AG10803 (cell line): Measurements from ENCODE around the gene TMEM109.

Source experiments
- DNase-seq: peaks from one replicate; pipeline ENCODE4 v3.0.0; 2010; ENCODE audit warnings: low read depth
- H3K4me3 ChIP-seq: 2 replicates; pipeline ENCODE4 v1.5.1; 2011; ENCODE audit warnings: mild to moderate bottlenecking, low read length, control low read depth
- TF ChIP-seq, protein P1 (sequence below): conservative IDR thresholded peaks from 2 replicates; pipeline ENCODE4 v1.5.1; 2011; ENCODE audit warnings: mild to moderate bottlenecking, low read length, control low read depth, inconsistent platforms

Gene TMEM109

DNA sequence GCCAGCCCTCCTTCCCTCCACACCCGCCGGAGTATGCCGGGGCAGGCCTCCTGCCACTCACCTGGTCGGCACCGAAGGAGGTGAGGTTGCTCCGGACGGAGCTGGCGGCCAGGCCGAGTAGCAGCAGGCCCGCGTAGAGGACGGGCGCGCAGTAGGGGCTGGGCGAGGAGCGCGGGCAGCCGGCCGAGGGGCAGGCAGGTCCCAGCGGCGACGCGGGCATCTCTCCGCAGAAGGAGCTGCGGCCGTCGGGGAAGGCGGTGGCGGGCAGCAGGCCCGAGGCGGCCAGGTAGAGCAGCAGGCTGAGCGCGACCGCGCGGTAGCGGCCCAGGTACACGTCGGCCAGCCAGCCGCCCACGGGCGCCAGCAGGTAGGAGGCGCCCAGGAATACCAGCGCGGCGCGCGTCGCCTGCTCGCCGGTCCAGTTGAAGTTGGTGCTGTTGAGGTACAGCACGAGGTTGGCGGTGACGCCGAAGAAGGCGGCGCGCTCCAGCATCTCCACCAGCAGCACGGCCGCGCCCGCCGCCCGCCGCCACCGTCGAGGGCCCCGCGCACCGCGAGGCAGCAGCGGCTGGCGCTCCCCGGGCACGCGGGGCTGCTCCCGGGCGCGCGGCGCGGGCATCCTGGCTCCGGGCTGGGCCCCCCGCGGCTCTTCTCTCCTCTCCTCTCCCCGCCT lies 37.1 kb downstream of the TMEM109 start:
- DNase-seq = no peak
- peak overlapping the region; percentile 62 for H3K4me3 ChIP-seq

DNA sequence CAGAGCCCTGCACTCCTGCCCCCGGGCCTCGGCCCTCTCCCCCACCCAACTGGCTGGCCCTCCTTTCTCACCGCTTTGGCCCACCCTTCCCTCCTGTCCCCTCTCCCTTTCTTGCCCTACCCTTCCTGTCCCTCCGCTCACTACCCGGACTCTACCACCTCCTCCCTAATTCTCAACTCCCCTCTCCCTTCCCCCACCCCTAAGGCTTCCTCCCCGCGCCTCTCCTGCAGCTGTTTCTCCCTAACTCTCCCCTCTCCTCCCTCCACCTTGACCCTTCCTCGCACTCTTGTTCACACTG lies 37.6 kb downstream of the TMEM109 start:
- H3K4me3 ChIP-seq = peak overlapping the region; percentile 62
- TF ChIP-seq, protein P1, sequence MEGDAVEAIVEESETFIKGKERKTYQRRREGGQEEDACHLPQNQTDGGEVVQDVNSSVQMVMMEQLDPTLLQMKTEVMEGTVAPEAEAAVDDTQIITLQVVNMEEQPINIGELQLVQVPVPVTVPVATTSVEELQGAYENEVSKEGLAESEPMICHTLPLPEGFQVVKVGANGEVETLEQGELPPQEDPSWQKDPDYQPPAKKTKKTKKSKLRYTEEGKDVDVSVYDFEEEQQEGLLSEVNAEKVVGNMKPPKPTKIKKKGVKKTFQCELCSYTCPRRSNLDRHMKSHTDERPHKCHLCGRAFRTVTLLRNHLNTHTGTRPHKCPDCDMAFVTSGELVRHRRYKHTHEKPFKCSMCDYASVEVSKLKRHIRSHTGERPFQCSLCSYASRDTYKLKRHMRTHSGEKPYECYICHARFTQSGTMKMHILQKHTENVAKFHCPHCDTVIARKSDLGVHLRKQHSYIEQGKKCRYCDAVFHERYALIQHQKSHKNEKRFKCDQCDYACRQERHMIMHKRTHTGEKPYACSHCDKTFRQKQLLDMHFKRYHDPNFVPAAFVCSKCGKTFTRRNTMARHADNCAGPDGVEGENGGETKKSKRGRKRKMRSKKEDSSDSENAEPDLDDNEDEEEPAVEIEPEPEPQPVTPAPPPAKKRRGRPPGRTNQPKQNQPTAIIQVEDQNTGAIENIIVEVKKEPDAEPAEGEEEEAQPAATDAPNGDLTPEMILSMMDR = no peak
- DNase-seq = no peak

More for the DNA sequence above, 37.1 kb downstream of the TMEM109 start:
- TF ChIP-seq, protein P1 = no peak

GRCh38 chr11:60951904-60952741 lies 38.2 kb downstream of the TMEM109 start, which contains the start of gene SLC15A3:
Gene SLC15A3, minus strand, starts transcription at chr11:60952176. Its CDS starts 625 bp downstream, at chr11:60951551.
- peak within 1 kb of the TSS; percentile 62 for H3K4me3 ChIP-seq
- DNase-seq = peak; percentile 44
- TF ChIP-seq, protein P1 = no peak

- TF ChIP-seq, protein P1 = no peak
- no peak for DNase-seq
- H3K4me3 ChIP-seq = peak overlapping the region; percentile 62
Measured at GRCh38 chr11:60952742-60953170, 38.8 kb downstream of the TMEM109 start.

- no peak overlapping the region for H3K4me3 ChIP-seq
- peak; percentile 33 for DNase-seq
- TF ChIP-seq, protein P1 = no peak
Measured at GRCh38 chr11:60953781-60954180, 39.8 kb downstream of the TMEM109 start.

- TF ChIP-seq, protein P1 = no peak
- no peak for DNase-seq
Measured at GRCh38 chr11:60954421-60954820, 40.5 kb downstream of the TMEM109 start.

More at GRCh38 chr11:60954421-60954820, 40.5 kb downstream of the TMEM109 start:
- no peak overlapping the region for H3K4me3 ChIP-seq
